Measurements from ENCODE around the gene ABLIM1.
A peak's percentile ranks its signal among the peaks of the same experiment; 100 is the strongest.

Gene ABLIM1

GRCh38 chr10:114584419-114584818 lies 73.7 kb downstream of the ABLIM1 start:
- peak; percentile 10 to 19 for DNase-seq (ENCODE audit: low read depth in 2 of 2)

DNA sequence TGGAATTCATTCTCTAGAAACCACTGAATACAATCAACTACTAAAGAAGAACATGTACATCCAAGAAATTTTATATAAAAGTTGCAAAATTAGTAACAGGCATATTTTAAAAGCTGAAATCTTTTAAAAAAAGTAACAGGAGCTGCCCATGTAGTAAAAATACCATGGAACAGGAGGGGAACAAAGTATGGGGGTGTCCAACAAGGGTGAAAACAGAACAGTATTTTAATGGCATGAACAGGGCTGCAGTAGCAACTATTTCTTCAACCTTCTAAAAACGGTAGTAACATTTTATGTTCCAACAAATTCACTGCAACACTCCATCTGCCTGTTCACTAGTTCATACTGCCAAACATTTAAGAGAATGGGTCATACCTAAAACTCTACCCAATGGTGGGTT lies 77.0 kb downstream of the ABLIM1 start:
- DNase-seq (ENCODE audit: low read depth in 2 of 2) = no peak

GRCh38 chr10:114577133-114577532 lies 80.9 kb downstream of the ABLIM1 start:
- DNase-seq (ENCODE audit: low read depth in 2 of 2) = peak; percentile 52 to 53

GRCh38 chr10:114576716-114577115 lies 81.4 kb downstream of the ABLIM1 start:
- DNase-seq (ENCODE audit: low read depth in 2 of 2) = no peak

DNA sequence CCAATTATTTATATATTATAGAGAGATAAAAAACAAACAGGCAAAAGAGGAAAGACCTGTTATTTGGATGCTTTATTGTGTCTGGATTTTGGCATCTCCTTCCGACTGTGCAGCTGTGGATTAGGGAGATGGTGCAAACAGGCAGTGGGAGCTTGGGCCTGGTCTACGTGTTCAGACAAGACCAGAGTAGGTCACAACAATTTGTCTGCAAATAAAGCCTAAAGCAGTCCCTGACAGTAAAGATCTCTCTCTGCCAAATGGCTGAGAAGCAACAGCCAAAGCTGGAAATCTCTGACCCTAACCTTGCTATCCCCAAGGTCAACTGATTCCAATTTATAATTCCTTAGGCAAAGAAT lies 82.0 kb downstream of the ABLIM1 start:
- no peak for DNase-seq (ENCODE audit: low read depth in 2 of 2)

DNA sequence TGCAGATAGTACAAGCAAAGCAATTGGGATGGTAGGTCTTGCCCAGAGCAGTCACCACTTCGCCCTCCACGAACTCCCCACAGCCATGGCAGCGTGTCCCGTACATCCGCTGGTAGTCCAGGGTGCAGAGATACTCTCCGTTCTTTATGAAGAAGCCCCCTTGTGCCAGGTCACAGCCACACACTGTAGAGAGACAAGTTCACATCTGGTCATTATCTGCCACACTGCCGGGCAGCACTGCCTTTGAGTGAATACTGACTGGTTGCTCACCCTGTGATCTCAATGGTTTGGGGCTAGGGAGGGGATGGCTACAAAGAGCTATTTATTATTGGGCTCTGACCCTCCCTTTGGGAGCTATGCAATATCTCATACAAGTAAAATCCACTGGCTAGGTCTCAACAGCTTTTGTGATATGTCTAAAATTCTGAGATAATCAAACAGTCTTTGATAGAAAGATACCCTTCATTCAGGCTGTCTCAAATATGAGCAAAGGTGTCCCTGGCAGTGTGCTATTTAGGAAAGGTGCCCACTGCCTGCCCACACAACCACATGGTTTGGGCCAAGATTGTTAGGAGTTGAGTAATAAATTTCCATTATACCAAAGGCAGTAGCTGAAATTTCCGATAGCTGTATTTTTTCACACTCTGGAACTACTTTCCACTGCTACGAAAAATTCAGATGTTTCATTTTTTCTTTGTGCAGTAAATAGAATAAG lies 82.5 kb downstream of the ABLIM1 start:
- DNase-seq (ENCODE audit: low read depth in 2 of 2) = no peak

- DNase-seq (ENCODE audit: low read depth in 2 of 2) = no peak
These were observed 84.6 kb downstream of the ABLIM1 start for GRCh38 chr10:114573330-114574045.

GRCh38 chr10:114571316-114571999 lies 86.6 kb downstream of the ABLIM1 start:
- DNase-seq (ENCODE audit: low read depth in 2 of 2) = no peak

DNA sequence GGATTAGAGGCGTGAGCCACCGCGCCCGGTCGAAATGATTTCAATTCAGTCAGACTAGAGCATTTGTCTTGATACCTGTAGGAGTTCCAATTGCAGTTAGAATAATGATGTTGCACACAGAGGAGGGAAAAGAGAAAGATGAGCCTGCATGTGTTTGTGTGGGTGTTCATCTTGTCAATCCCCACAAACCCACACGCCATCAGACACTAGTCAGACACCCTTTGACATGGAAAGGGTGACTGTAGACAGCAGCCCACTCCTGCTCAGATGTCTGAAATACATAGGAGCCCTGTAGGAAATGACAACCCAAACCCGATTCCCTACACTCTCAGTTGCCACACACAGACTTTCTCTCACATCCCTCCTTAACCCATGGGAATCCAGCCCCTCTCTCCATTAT lies 92.0 kb downstream of the ABLIM1 start:
- no peak for DNase-seq (ENCODE audit: low read depth in 2 of 2)

- DNase-seq (ENCODE audit: low read depth in 2 of 2) = peak; percentile 23 to 24
These were observed 93.0 kb downstream of the ABLIM1 start for GRCh38 chr10:114565066-114565465.

DNA sequence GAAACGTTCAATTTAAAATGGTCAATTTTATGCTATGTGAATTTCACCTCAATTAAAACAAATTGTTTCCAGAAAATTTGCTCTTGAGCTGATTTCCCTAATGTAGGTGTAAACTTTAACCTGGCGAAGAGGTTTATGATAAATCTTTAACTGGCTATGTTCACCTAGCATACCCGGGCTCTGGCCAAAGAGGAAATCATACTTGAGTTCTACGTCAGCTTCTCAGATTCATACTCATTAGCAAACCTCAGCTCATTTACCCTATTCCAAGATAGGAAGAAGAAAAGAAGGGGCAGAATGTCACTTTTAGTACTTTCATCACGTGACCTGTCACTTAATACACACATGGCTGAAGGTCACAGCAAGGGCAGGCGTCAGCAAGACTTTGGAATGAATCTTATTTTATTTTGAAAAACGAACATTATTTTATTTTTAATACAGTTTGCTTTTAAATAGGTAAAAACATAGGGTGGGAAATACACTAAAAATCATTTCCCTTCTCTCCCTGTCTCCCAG lies 97.0 kb downstream of the ABLIM1 start:
- DNase-seq (ENCODE audit: low read depth in 2 of 2) = no peak

DNA sequence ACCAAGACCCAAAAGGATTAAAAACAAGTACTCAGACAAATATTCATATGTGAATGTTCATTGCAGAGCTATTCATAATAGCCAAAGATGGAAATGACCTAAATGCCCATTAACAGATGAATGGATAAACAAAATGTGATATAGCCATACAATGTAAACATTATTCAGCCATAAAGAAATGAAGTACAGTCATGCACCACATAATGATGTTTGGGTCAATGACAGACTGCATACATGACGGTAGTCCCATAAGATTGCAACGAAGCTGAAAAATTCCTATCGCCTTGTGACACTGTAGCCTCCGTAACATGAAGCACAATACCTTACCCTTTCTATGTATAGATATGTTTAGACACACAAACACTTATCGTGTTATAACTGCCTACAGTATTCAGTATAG lies 97.9 kb downstream of the ABLIM1 start:
- DNase-seq (ENCODE audit: low read depth in 2 of 2) = no peak

- no peak for DNase-seq (ENCODE audit: low read depth in 2 of 2)
These were observed 98.4 kb downstream of the ABLIM1 start for GRCh38 chr10:114559636-114560035.

GRCh38 chr10:114557854-114558253 lies 100.2 kb downstream of the ABLIM1 start:
- no peak for DNase-seq (ENCODE audit: low read depth in 2 of 2)

DNA sequence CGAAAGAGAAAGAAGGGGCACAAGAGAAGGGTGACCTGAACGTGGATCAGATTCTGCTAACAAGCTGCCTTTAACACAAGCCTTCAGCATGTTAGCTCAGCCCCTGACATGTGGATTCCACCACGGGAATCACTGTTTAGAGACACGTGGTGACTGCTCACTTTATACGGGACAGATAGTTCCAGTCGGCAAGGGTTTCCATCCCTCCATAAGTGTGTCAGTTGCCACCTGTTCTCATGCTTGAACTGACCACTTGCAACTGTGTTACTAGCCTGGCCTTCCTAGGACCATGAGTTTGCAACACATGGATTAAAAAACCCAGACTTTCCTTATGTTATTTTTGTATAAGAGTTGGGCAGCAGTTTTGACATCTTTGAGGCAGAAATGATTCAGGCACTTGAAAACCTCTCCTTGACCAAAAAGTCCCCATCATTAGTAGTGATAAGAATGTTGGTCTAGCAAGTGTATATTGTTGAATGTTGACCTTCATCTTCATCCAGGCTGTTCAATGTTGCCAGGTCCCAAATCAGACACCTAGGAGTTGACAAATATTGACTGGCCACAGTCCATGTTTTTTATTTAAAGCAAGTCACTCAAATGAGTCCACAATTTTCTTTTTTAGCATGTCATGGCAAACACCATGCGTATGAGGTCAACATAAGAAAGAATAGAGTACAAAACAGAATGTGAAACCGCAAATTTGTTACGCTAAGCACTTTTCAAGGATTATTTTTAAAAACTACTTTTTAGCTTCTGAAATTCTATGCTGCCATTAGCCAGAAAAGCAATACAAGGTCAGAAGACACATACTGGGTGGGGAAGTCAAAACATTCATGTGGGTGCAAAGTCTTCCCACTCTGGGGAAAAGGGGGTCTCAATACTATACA lies 101.6 kb downstream of the ABLIM1 start:
- no peak for DNase-seq (ENCODE audit: low read depth in 2 of 2)

GRCh38 chr10:114553436-114553835 lies 104.6 kb downstream of the ABLIM1 start:
- DNase-seq (ENCODE audit: low read depth in 2 of 2) = no peak

- DNase-seq (ENCODE audit: low read depth in 2 of 2) = no peak
These were observed 106.0 kb downstream of the ABLIM1 start for GRCh38 chr10:114552050-114552449.

DNA sequence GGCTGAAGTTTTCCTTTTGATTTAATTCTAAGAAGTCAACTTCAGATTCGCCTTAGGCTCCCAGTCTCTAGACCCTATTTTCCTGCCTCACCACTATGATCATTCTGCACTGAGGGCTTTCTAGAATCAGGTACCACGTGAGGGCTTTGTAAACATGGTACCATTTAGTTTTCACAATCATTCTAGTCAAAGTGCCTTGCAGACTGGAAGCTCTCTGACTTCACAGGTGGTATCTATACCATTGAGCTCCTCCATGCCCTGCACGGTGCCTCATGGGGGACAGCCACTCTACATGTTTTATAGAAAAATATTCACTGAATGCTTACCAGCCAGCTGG lies 106.5 kb downstream of the ABLIM1 start:
- no peak for DNase-seq (ENCODE audit: low read depth in 2 of 2)

DNA sequence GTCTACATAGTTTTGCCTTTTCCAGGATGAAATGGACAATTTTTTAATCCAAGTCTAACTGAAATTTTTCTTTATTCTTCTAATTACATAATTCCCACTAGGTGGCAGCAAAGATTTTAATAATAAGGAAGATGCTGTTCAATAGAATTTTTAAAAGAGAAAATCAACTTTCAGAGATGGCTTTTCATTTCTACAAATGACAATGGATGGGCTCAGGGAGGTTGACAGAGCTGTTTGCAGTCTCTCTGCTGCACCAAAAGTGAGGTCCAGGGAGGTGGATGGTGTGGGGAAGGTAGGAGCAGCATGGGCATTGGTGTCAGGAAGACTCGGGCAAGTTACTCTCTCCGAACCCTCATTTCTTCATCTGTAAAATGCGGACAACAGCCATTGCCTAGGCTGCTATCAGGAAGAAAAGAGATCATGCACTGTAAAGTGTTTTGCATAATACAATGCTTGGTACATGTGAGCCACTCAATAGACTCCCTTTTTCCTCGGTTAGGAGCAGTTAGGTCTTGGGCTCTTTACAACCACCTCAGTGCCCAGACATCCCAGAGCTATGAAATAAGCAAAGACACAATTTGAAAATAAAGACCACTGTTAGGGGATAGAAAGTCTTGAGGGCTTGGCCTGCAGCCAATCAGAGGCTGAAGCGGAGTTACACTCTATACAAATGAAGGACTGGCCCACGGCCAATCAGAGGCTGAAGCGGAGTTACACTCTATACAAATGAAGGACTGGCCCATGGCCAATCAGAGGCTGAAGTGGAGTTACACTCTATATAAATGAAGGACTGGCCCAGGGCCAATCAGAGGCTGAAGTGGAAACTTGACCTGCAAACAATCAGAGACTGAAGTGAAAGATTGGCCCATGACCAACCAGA lies 107.1 kb downstream of the ABLIM1 start:
- peak in 1 of 2 experiments; percentile 18 for DNase-seq (ENCODE audit: low read depth in 2 of 2)

- no peak for DNase-seq (ENCODE audit: low read depth in 2 of 2)
These were observed 109.4 kb downstream of the ABLIM1 start for GRCh38 chr10:114548662-114549061.

DNA sequence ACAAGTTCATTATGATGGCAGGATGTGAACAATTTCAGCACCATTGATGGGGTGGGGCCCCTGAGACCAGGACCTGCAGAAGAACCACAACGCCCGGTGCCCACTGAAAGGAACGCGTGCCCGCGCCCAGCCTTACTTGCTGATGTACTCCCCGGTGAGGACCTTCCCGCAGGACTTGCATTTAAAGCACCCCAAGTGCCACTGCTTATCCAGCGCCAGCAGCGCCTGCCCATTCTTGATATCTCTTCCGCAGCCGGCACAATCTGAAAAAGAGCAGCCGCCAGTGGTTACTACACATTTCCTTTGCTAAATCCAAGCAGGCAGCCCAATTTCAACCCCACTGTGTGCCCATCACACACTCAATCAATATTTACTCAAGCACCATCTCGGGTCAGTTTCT lies 110.6 kb downstream of the ABLIM1 start:
- no peak for DNase-seq (ENCODE audit: low read depth in 2 of 2)
